Amniotic epithelial cell (primary cell): Measurements from ENCODE around the gene GRWD1.
A peak's percentile ranks its signal among the peaks of the same experiment; 100 is the strongest.

Experiments
- DNase-seq: peaks from one replicate; pipeline ENCODE4 v3.0.0-alpha.2; 2010; ENCODE audit warnings: low read depth

Gene GRWD1

DNA sequence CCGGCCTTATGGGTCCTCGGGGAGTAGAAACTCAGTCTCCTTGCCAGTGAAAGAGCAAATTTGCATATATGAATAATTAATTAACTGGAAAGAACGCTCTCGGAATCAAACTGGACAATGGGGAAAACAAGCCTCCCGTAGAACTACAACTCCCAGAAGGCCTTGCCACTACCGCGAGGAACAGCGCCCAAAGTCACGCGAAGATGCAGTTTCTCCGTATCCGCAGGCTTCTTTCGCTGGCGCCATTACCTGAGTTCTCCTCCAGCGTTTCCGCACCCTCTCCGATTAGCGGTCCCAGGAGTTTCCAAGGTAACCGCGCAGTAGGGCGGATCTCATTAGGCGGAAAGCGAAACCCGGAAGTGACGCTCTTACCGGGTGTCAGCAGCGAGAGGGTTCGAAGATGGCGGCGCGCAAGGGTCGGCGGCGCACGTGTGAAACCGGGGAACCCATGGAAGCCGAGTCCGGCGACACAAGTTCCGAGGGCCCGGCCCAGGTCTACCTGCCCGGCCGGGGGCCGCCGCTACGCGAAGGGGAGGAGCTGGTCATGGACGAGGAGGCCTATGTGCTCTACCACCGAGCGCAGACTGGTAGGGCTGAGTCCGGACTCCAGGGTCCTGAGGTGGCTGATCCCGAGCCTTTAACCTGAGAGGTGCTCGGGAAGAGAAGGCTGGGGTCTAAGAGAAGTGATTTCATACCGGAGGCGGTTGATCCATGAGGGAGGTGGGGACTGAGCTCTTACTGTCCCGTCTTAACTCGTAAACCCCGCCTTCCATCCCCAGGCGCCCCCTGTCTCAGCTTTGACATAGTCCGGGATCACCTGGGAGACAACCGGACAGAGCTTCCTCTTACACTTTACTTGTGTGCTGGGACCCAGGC is at the start of gene GRWD1:
TSS of gene GRWD1 (plus strand) at position 378 of the 876 bp plus-strand sequence. CDS start at position 401, 23 bp downstream.
- DNase-seq = peak; percentile 96

DNA sequence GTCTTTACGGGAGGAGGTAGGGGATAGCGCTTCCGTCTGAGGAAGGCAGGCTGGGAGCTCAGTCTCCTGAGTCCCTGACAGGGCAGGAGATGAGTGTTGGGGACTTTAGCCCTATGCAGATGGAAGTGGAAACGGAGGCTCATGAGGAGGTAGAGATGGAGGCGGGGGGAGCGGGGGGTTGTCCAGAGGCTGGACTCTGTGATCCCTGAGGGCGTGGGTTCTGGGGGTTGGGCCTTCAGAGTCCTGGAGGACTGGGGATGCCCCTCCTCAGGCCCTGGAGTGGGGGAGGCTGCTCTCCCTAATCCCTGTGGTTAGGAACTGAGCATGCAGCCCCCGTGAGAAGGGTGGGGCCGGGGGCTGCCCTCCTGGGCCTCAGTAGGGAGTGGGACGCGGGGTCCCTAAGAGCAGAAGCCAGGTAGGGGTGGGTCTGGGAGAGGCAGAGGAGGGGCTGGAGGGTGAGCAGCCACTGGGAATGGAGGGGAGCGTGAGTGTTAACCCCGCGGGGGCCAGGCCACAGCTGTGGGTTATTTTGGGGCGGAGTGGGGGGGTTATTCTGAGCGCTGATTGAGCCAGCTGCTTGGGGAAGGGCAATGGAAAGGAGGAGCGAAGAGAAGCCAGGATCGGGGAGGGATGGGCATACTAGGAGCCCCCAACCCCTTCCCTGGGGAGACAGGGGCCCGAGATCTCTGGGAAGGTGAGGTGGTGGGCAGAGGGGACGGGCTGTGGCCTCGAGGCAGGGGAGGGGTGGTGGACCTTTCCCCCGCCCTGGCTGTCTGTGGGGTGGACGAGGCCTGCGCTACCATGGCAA is 49.6 kb upstream of the GRWD1 start:
- no peak for DNase-seq

DNA sequence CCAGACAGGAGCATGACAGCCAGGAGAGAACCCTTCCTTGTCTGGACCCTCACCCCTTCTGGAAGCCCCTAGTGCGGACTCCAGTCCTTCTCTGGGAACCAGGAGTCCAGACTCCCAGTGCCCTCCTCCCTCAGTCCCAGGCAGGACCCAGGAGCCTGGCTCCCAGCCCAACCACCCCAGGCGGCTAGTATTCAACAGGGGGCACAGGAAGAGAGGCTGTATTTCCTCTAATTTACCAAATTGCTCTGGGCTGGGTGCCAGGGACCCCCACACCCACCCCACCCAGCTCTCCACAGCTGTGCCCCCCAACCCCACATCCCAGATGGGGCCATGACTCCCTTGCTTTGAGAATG is 49.0 kb upstream of the GRWD1 start:
- DNase-seq = no peak

DNA sequence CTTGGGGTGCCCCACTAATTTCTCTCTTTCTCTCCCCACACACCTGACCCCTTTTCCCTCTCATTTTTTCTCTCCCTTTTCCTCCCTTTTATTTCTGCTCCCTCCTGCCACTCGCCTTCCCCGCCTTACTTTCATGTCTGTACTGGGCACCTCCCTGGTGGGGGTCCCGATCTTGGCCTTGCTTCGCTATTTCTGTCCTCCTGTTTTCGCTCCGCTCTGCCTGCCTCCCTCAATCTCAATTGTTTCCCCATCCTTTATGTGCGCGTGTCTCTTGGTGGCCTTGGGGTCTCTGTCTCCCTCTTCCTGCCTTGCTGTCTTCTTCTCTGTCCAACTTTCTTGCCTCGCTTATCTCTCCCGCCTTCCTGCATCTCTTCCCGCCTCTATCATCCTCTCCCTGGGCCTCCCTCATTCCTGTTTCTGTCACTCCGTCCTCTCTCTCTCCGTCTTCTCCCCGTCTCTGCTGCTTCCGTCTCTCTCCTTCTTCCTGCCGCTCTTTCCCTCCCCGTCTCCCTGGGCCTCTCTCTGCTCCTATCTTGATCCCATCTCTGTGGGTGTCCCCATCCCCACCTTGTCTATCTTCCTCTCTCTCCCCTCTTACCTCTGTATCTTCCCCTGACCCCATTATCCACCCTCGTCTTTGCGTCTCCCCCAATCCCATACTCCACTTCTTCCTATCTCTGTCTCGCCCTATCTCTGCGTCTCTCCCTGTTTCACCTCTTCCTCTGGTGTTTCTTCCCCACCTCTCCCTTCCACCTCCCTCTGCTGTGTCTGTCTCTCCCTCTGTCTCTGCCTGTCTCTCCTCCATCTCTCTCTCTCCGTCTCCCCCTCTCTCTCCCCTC is 48.3 kb upstream of the GRWD1 start:
- no peak for DNase-seq

DNA sequence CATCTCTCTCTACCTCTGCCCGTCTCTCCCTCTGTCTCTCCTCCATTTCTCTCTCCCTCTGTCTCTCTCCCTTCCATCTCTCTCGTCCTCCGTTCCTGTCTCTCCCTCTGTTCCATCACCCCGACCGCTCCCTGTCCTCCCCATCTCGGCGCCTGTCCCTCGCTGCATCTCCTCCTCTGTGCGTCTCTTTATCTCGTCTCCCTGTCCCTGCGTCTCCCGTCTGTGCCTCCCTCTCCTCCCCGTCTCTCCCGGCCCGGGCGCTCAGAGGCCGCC is 47.7 kb upstream of the GRWD1 start:
- no peak for DNase-seq

DNA sequence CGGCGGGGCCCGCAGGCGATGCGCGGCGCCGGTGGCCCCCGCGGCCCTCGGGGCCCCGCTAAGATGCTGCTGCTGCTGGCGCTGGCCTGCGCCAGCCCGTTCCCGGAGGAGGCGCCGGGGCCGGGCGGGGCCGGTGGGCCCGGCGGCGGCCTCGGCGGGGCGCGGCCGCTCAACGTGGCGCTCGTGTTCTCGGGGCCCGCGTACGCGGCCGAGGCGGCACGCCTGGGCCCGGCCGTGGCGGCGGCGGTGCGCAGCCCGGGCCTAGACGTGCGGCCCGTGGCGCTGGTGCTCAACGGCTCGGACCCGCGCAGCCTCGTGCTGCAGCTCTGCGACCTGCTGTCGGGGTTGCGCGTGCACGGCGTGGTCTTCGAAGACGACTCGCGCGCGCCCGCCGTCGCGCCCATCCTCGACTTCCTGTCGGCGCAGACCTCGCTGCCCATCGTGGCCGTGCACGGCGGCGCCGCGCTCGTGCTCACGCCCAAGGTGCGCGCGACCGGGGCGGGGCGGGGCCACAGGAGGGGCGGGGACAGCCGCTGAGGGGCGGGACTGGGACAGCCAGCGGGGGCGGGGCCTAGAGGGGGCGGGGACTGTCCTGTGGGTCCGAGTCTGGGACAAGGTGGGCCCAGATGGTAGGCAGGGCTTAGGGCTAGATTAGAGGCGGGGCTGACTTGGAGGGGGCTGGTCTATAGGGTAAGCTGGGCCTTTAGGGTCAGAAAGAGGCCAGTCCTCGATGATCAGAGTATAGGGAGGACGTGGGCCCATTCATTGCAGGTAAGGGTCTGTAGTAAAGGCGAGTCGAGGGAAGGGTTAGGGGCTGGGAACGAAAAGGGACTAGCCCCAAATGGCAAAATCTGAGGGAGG is 47.2 kb upstream of the GRWD1 start:
- DNase-seq = peak; percentile 83

DNA sequence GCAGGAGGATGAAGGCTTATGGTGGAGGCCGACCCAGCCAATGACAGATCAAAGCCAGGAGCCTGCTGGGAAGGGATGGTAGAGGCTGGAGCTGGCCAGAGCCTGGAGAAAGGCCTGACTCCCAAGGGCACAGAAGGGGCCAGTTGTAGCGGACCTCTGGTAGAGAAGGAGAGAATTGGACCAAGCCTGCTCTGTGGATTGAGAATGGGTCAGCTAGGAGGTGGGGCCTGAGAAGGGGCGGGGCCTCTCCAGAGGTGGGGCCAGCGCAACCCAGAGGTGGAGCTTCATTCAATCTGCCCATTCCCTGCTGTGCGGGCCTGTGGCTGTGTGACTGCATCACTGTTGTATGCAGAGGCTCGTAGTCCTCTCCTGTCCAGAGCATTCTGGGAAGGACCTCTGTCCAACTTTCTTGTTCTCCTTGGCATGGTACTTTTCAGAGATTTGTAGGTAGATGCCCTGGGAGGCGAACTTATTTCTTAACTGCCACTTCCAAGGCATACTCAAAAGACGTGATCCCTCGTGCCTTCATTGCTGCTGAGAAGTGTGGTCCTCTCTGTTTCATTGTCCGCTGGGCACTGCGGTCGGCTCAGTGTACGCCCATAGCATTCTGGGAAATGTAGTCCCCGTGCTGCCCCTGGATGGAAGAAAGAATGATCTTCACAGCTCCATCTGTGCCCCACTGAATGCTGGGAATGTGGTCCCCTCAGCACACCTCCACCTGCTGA is 45.6 kb upstream of the GRWD1 start:
- peak; percentile 82 for DNase-seq

DNA sequence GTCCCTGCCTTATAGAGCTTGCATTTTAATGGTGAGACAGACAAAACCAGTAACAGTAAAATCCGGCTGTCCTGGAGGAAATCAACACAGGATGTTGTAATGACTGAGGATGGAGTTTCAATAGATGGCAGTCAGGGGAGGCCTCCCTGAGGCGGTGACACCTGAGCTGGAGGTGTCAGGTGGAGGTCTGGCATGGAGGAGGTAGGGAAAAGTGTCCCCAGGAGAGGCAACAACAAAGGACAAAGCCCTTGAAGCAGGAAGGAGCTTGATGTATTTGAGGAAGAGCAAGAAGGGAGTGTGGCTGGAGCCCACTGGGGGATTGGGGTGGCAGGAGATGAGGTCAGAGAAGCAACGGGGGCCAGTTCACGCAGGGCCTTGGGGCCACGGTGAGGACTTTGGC is 44.5 kb upstream of the GRWD1 start:
- DNase-seq = no peak

DNA sequence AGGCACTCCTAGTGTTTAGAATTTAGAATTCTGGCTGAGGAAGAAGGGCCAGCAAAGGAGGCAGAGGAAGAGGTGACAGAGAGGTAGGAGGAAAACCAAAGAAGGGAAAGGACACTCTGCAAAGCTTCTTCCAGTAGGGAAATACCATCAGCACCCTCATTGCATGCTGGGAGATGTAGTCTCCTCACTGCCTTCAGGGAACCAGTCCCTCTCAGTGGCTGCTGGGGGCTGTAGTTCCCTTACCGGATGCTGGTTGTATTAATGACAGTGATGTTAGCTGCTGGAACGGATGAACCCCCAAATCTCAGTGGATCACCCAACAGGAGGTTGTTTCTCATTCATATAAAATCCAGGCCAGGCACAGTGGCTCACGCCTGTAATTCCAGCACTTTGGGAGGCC is 42.2 kb upstream of the GRWD1 start:
- DNase-seq = peak; percentile 73

DNA sequence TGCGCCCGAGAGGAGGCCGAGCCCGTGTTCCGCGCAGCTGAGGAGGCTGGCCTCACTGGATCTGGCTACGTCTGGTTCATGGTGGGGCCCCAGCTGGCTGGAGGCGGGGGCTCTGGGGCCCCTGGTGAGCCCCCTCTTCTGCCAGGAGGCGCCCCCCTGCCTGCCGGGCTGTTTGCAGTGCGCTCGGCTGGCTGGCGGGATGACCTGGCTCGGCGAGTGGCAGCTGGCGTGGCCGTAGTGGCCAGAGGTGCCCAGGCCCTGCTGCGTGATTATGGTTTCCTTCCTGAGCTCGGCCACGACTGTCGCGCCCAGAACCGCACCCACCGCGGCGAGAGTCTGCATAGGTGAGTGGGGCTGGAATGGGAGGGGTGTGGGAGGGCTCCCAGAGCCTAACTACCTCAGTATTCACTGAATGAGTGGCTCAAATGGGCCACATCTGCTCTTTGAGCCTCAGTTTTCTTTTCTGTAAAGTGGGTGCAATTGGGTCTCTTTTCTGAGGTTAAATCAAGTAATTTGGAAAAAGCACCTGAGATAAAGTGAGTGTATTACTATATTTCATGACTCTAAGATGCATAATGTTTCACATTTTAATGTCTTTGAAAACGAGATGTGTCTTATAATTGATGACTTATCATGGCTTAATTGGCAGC is 40.6 kb upstream of the GRWD1 start:
- no peak for DNase-seq

DNA sequence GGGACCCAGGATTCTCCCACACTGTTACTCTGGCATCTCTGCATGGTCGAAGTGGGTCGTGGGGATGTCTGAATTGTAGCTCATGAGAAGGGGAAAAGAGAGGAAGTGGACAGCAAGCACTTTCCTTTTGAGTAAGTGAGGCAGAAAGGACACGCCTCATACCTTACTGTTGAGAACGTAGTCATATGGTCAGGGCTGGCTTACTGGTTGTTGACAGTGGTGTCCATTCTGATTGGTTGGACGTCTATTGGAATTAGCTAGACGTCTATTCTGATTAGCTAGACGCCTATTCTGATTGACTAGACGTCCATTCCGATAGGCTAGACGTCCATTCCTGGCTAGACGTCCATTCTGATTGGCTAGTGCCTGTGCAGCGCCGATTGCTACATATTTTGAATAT is 39.9 kb upstream of the GRWD1 start:
- no peak for DNase-seq

DNA sequence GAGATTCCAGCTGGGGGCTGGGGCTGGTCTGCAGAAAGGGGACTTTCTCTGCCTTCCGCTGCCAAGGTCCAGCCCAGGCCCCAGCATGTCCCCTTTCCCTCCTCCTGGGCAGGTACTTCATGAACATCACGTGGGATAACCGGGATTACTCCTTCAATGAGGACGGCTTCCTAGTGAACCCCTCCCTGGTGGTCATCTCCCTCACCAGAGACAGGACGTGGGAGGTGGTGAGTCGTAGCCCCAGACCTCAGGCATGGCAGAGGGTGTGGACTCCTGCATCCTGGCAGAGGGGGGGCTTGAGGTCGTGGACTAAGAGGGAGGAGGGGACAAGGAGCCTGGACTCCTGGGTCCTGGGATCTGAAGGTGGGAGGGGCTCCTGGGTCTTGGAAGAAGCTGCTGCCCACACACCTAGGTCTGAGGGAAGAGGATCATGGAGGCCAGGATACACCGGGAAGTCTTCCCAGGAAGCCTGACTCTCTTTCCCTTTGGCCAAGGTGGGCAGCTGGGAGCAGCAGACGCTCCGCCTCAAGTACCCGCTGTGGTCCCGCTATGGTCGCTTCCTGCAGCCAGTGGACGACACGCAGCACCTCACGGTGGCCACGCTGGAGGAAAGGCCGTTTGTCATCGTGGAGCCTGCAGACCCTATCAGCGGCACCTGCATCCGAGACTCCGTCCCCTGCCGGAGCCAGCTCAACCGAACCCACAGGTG is 31.8 kb upstream of the GRWD1 start:
- no peak for DNase-seq

DNA sequence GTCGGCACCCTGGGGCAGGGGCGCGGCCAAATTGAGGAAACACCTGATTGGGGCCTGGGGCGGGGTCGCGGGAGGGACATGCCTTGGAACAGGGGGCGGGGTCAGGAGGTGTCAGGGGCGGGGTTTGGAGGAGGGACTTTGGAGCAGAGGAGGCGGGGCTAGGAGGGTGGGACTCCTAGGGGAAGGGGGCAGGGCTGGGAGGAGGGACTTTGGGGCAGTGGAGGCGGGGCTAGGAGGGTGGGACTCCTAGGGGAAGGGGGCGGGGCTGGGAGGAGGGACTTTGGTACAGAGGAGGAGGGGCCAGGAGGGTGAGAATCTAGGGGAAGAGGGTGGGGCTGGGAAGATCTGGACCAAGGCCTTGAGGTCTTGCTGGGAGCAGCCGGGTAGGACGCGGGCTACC is 30.4 kb upstream of the GRWD1 start:
- DNase-seq = peak; percentile 66

DNA sequence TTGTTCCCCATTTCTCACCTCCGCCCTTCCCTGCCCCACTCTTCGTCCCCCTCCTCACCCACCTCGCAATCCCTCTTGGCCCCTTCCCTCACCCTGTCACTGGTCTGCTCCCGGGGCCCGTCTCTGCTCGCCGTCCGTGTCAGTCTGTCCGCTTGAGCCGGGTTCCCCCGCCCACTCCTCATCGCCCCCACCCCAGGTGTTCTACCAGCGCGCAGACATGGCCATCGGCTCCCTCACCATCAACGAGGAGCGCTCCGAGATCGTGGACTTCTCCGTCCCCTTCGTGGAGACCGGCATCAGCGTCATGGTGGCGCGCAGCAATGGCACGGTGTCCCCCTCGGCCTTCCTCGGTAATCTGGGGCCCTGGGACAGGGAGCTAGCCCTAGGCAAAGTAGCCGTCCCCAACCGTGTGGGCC is 30.0 kb upstream of the GRWD1 start:
- DNase-seq = no peak

DNA sequence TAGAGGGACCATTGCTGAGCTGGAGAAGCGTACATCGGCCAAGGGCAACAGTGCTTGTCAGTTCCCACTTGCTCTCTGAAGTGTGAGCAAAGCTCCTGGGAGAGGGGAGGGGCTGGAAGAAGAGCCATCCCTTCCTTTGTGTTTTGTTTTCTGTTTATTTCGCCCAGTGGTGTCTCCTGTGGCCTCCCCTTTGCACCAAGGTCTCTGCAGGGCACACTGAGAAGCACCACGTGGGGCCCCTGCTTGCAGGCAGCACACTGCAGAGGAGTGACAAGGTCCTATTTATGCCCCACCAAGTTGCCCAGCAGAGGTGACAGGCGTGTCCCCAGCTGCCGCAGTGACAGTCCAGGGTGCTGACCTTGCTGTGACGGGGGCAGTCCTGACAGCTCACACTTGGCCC is 28.4 kb upstream of the GRWD1 start:
- DNase-seq = no peak

DNA sequence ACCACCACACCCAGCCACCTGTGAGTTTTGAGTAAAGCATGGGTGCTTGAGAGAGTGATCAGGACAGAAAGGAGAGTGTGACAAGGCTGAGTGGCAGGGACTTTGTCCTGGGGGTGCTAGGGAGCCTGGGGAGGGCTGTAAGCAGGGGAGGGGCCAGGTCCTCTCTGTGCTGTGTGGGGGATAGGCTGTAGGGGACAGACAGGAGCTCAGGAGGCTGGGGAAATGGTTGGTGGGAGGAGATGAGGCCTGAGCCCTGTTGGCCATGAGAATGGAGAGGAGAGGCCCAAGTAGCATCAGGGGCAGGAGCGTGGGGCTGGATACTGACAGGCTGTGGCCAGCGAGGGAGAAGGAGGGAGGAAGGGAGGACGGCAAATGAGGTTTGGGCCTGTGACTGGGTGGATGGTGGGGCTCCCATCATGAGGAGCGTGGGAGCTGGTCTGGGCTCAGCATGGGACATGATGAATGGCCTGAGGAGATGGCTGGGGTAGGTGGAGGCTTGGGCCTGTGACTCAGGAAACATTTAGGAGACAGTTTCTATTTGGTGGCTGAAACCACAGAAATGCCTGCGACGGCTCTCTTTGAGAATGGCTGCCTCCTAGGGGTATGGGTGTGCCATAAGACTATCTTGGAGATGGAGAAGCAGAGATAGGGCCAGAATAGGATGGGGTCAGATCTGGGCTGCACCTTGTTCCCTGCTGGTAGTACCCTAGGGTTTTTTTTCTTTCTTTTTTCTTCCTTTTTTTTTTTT is 27.3 kb upstream of the GRWD1 start:
- DNase-seq = peak; percentile 82

DNA sequence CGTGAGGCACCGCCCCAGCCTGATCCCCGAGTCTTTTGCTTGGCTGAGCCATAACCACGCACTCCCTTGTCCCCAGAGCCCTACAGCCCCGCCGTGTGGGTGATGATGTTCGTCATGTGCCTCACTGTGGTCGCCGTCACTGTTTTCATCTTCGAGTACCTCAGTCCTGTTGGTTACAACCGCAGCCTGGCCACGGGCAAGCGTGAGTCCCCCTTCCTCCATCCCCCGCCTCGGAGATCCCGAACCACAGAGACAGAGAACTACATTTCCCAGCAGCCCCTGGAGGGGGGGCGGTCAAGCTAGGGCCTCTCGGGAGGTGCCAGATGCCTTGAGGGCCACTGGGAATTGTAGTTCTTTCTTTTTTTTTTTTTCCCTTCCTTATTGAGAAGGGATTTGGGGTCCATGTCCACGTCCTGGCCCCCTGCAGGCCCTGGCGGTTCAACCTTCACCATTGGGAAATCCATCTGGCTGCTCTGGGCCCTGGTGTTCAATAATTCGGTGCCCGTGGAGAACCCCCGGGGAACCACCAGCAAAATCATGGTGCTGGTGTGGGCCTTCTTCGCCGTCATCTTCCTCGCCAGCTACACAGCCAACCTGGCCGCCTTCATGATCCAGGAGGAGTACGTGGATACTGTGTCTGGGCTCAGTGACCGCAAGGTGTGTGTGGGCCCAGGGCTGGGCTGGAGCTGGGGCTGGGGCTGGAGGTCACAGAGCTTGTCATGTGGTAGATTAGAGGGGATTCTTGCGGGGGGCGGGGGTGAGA is 26.4 kb upstream of the GRWD1 start:
- peak; percentile 48 for DNase-seq

DNA sequence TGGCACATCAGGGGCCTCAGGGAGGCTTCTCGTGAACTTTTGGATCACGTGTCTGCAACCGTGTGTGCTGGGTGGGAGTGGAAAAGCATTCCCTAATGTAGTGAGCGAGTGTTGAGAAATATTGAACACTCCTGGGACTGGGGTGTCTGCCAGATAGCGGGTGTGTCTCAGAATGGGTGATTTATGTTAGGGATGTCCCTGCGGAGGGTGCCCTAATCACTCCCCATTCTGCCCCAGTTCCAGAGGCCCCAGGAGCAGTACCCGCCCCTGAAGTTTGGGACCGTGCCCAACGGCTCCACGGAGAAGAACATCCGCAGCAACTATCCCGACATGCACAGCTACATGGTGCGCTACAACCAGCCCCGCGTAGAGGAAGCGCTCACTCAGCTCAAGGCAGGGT is 24.2 kb upstream of the GRWD1 start:
- DNase-seq = no peak
